Activated CD4-positive, alpha-beta T cell treated with anti-CD3 and anti-CD28 coated beads, Interleukin-2, amount 50 U/mL, for 16 hours (primary cell): ENCODE data around the gene ADRA2A.

Source experiments
- DNase-seq: peaks from one replicate; pipeline ENCODE4 v3.0.0-alpha.2; 2020

ADRA2A gene

DNA sequence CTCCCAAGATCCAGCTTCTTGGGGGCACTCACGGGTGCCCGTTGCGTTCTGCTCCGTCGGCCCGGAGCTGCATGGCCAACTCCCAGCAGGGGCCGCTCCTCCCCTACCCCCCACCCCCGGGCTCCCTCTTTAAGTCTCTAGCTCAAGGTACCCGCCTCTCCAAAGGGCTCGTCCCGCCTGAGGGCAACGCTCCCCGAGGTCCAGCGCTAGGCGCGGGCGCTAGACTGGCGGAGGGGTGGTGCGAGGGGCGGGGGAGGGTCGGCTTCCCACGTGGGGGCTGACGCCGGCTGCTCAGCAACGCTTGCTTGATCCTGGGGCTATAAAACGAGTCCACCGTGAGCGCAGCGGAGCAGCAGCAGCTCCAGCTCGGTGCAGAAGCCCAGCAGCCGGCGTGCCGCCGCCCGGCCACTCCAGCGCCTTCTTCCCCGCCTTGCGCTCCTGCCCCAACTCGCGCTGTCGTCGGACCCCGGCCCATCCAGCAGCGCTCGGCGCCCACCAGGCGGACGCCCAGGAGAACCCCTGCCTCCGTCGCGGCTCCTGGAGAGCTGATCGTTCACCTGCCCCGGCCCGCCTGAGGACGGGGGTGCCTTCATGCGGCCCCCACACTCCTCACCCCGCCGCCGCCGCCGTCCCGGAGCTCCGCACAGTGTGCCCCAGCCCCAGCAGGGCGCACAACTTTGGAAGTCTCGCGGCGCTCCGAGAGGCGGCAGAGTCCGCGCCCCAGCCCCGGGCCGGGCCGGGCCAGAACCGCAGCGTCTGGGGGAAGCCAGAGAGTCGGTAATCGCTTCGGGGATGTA lies at the start of gene ADRA2A:
Gene ADRA2A, plus strand, starts transcription at position 348 of the 797 bp plus-strand sequence. CDS start 968 bp downstream, outside the sequence.
- peak; percentile 9 for DNase-seq

DNA sequence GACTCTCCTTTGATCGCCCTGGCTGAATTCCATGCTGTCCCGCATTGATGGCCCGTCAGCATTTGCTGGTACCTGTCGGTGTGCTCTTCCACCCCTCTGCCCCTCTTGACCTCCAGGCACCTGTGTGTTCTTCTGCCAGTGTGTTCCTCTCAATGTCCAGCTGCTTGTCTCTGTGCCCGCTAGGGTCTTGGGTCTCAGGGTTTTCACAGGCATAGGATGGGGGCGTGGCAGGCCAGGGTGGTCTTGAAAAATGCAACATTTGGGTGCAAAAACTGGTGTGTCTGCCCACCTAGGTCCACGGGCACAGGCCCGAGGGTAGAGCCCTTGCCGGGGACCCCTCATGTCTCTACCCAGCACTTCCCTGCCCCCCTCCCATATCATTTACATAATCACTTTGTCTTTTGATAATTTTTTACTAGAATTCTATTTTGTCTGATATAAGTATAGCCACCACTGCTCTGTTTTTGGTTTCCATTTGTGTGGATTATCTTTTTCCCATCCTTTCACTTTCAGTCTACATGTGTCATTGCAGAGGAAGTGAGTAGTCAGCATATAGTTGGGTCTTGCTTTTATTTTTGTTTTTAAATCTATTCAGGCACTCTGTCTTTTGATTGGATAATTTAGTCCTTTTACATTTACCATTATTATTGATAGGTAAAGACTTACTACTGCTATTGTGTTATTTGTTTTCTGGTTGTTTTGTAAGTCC lies 46.6 kb upstream of the ADRA2A start:
- DNase-seq, result peak; percentile 29

DNA sequence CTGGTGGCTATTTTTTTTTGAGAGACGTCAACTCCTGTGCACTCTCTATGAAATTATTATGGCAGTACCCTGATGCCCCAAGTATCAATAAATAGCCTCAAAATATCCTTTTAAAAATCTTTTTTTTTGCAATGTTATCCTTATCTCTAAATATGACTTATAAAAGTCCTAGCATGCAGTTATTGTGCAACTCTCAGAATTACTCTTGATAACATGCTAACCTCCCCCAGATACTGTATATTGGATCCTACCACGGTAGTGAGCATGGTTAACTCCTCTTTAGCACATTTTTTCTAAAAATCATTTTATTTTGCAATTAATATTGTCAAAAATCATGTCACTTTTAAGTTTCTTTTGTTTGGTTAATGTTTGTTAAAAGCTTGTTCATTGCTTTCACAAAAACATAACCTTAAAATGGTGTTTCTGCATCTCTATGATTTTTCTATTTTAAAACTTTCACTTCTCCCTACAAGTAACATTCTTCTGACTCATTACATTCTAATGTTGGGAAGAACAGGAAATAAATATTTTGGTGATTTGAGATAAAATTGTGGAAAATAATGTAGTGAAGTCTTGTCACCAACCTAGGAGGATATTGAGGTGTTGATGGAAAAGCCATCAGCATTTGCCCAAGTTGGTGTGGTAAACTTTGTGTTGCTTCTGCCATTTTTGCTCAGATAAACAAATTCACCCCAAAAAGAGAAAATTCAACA lies 42.1 kb upstream of the ADRA2A start:
- DNase-seq, result no peak

DNA sequence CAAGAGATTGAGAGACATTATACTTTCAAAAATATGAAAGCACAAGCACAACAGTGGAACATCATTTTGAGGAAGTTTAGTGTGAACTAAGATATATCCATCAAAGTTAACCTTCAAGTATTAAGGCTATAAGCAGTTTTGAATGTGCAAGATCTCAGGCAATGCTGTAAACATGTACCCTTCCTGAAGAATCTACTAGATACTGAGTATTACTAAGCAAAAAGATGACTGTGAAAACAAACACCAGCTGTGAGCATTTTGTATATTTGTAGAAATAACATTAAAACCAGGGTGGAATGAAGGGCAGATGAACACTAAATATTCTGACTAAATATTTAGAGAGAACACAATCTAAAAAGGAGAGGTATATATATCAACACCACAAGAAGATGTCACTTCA lies 41.3 kb upstream of the ADRA2A start:
- no peak for DNase-seq

DNA sequence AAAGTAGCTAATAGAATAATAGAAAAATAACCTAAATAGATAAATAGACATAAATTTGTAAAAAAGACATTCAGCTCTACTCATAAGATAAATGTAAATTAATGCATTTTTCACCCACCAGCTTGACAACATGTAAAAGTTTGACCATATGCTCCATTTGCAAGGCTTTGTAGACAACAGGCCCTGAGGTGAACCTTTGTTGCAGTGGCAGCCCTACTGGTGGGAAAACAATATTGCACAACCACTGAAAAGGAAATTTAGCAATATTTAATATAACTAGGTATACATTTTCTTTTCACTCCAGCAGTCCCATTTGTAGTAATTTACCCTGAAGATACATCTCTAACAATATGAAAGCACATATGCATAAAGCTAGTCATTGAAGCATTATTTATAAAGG lies 39.0 kb upstream of the ADRA2A start:
- DNase-seq, result no peak

DNA sequence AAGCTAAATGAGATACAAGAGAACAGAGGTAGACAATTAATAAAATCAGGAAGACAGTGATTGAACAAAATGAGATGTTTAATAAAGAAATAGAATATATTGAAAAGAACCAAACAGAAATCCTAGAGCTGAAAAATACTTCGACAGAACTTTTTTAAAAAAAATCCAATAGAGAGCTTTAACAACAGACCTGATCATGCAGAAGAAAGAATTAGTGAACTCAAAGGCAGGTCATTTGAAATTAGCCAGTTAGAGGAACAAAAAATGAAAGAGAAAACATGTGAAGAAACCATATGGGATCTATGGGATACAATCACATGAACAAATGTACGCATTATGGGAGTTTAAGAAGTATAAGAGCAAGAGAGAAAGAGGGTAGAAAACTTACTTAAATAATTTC lies 37.3 kb upstream of the ADRA2A start:
- no peak for DNase-seq

DNA sequence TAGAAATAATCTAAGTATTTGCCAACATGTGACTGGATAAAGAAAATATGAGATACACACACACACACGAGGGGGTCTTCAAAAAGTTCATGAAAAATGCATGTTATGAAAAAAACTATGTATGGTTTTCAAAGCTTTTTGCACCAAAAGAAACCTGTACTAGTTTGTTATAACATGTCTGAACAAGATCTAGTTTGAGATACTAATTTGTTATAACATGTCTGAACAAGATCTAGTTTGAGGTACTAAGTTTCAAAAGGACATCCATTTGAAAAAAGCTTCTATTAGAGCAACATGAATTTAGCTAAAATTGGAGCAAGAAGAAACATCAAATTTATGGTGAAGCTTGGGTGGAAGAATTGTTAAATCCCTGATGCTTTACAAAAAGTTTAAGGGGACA lies 19.8 kb upstream of the ADRA2A start:
- DNase-seq, result no peak

DNA sequence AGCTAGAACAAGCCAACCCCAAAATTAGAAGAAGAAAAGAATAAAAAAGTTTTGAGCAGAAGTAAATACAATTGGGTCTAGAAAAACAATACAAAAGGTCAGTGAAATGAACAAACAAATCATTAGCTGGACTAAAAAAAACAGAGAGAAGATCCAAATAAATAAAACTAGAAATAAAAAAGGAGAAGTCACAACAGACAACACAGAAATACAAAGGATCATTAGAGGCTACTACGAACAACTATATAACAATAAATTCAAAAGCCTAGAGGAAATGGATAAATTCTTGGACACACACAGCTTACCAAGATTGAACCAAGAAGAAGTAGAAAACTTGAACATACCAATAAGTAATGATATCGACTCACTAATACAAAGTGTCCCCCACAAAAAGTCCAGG lies 13.4 kb upstream of the ADRA2A start:
- DNase-seq, result no peak

DNA sequence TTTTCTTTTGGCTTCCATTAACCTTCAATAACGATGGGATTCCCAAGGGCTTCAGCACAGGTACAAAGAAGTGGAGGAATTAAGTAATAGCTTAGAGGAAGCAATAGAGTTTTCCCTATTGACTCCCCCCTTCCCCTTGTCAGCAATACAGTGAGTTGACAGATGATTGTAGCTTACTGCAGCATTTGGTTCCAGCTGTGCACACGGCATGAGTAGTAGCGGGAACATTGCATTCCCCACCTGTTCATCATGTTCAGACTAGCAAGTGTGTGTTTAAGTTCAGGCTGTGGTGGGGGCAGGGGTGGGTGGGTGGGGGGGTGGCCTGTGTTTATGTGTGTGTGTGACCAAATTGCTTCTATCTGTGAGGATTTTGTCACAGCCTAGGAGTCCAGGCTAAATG lies 4.6 kb upstream of the ADRA2A start:
- no peak for DNase-seq

DNA sequence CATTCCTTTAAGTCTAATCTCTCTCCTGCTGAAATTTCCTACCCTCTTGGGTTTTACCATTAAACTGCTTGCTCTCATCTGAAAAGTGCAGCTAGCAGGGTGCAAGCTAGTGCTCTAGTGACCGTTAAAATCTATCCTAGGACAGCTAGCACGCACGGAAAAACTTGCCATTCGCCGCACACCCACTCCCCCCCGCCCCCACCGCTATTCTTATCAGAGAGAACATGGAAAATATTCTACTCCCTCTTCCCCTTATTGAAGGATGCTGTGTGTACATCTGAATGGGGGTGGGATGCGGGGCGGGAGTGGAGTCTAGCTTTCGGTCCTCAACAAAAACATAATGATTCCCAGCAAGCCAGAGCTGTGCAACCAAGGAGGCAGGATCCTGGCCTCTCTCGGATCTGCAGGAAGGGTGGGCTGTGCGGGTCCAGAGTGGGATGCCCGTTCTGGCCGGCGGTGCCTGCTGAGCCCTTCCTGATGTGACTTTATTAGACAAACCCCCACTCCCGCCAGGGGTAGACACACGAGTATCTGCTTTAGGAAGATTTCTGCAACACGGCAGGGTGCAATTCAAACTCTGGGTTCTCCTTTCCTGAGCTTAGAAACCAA lies 1.1 kb upstream of the ADRA2A start:
- DNase-seq, result no peak

DNA sequence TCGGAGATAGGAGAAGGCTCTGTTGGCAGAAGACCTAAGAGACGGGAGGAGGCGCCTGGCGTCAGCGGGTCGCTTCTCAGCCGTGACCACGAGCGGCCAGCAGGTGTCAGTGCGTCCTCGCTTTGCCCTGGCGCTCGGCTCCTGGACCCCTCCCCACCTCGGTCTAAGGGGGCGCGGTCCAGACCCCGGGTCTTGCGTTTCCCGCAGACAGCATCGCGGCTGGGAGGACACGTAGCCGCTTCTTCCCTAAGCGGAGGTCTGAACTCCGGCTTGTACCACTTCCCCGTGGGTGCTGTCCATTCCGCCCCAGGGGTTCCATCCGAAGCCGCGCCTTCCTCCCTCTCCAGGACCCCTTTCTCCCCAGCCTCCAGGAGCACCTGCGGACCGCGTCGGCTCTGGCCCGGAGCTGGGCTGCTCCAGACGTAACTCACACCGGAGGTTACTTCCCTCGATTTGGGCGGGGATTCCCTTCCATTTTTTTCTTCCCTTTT lies 593 bp upstream of the ADRA2A start:
- DNase-seq, result peak; percentile 55

DNA sequence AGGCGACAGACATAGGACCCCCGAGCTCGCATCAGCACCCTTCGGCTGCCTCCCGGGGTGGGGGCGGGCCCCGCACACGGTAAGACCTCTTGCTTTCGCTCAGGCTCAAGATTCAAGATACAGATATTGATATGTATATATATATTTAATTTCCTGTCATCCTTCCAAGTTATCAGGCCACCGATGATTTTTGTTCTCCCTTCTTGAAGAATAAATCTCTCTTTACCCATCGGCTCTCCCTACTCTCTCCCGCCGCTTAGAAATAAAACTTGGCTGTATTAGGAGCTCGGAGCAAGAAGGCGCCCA lies 603 bp downstream of the ADRA2A start:
- DNase-seq, result no peak

DNA sequence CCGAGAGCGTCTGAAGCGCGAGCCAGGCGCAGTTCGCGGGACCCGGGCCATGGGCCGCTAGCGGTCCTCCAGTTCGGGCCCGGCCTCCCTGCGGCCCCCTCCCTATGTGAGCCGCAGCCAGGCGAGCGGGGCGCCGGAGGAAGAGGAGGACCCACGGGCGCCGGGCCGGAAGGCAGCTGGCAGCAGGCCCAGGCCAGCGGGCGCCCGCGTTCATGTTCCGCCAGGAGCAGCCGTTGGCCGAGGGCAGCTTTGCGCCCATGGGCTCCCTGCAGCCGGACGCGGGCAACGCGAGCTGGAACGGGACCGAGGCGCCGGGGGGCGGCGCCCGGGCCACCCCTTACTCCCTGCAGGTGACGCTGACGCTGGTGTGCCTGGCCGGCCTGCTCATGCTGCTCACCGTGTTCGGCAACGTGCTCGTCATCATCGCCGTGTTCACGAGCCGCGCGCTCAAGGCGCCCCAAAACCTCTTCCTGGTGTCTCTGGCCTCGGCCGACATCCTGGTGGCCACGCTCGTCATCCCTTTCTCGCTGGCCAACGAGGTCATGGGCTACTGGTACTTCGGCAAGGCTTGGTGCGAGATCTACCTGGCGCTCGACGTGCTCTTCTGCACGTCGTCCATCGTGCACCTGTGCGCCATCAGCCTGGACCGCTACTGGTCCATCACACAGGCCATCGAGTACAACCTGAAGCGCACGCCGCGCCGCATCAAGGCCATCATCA lies 1.1 kb downstream of the ADRA2A start:
- no peak for DNase-seq

DNA sequence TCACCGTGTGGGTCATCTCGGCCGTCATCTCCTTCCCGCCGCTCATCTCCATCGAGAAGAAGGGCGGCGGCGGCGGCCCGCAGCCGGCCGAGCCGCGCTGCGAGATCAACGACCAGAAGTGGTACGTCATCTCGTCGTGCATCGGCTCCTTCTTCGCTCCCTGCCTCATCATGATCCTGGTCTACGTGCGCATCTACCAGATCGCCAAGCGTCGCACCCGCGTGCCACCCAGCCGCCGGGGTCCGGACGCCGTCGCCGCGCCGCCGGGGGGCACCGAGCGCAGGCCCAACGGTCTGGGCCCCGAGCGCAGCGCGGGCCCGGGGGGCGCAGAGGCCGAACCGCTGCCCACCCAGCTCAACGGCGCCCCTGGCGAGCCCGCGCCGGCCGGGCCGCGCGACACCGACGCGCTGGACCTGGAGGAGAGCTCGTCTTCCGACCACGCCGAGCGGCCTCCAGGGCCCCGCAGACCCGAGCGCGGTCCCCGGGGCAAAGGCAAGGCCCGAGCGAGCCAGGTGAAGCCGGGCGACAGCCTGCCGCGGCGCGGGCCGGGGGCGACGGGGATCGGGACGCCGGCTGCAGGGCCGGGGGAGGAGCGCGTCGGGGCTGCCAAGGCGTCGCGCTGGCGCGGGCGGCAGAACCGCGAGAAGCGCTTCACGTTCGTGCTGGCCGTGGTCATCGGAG lies 1.8 kb downstream of the ADRA2A start:
- DNase-seq, result no peak

DNA sequence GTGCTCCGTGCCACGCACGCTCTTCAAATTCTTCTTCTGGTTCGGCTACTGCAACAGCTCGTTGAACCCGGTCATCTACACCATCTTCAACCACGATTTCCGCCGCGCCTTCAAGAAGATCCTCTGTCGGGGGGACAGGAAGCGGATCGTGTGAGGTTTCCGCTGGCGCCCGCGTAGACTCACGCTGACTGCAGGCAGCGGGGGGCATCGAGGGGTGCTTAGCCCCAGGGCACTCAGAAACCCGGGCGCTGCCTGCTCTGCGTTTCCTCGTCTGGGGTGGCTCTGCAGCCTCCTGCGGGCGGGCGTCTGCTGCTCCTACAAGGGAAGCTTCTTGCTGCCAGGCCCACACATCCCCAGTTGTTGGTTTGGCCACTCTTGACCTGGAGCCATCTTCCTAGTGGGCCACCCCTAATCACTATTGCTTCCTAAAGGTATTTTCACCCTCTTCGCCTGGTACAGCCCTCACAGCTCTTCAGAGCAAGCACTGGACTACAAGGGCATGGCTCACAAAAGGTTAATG lies 2.5 kb downstream of the ADRA2A start:
- no peak for DNase-seq

DNA sequence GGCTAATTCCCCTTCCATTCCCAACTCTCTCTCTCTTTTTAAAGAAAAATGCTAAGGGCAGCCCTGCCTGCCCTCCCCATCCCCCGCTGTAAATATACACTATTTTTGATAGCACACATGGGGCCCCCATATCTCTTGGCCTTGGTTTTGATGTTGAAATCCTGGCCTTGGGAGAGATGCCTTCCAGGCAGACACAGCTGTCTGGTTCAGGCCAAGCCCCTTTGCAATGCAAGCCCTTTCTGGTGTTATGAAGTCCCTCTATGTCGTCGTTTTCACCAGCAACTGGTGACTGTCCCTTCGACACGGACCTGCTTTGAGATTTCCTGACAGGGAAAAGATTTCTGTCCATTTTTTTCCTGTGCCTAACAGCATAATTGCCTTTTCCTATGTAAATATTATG lies 3.0 kb downstream of the ADRA2A start:
- no peak for DNase-seq

DNA sequence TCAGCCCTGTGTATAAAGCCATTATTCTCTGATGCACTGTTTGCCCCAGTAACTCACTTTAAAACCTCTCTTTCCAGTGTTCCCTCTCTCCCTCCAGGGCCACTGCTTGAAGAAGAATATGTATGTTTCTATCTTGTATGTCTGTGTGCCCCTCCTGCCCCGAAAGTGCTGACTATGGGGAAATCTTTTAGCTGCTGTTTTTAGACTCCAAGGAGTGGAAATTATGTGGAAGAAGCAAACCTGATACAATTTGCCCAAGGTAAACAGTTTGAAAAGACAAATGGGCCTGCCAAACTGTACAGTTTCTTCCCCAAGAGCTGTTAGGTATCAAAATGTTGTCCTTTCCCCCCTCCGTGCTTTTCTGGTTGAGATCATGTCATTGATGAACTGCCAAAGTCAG lies 3.4 kb downstream of the ADRA2A start:
- no peak for DNase-seq

DNA sequence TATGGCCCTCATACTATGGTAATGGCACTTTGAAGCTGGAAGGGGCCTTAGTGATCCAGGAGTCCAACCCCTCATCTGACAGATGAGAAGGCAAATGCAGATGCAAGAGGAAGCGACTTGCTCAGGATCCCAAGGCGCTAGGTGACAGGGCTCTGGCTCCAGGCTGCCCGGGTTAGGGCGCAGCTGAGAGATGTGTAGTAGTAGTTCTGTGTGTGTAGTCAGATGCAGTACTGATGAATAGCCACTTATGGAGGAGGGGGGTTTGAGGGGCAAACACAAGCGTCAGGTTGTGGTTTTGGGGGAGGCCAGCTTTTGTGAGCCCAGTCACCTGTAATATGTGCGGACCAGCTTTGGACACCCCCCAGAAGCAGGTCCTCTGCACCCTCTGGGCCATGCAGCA lies 4.8 kb downstream of the ADRA2A start:
- no peak for DNase-seq

DNA sequence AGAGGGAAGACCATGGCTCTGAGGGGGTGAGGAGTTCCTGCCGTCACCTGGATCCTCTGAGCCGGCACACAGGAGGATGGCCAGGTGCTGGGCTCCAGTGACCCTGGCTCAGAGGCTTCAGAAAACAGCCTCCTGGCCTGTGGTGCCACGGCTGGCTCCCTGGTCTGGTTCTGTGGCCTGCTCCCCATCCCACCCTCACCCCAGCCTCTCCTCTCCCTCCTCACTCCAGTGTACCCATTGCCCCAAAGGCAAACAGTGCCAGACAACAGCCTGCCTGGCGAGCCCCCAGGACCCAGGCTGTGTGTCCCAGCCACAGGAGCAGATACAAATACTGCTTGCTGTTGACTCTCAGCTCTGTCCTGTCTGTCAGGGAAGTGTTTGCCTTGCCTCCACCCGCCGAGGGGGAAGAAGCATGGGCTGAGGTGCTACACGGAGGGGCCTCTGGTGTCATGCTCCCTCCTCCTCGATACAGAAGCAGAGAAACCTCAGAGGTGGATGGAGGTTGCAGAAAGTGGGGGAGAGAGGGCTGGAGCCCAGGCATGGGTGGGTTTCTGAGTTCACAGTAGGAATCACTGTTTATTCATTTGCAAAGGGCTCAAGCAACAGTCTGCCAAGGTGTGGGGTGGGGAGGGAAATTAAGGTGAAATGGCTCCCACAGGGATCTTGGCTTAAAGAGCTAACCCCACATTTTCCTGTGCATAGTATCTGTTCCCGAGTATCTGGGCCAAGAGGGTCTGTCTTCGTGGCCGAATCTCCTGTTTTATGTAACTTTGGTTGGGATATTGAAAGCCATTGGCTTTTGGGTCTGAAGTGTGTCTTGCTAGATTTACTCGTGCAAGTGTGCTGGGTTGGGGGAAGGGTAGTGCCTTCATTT lies 5.5 kb downstream of the ADRA2A start:
- DNase-seq, result no peak

DNA sequence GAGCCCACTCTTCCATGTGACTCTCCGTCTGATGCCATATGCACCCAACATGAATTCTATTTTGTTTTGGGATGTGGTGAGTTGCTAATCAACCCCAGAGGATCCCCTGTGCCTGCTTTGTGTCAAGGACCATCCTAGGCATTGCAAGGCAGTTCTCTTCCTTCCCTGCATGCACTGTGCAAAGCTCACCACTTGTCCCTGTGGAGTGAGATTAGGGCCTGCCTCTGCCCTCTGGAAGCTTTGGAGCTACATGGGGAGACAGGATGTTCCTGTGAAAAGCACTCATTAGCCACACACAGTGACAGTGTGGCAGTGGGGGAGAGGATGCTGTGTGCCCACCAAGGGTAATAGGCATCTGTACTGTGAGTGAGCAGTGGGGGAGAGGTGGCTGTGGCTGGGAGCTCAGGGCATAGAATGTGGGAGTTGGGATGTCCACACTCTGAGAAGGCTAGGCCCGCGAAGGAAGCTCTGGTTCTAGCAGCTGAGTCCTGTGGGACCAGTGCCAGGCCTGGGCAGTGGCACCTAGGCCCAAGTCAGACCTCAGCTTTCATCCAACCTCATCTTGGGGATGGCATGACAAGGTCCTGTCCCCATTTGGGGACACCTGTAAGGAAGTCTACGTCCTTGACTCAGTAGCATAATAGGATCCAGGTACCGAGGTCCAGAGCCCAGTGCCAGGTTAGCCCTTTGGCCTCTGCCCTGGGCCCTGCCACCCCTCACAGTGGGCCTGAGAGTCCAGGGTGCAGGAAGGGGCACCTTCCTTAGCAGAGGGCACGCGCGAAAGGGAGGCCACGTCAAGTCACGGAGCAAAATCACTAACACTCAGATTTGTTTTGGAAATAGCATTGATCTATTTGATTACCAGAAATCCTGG lies 6.6 kb downstream of the ADRA2A start:
- no peak for DNase-seq
